HG03196 (cell line): Measurements from ENCODE around the gene OR4D11.
"Not testable (repeated sequence)": the region's sequence is repeated elsewhere in the genome, so short reads cannot be mapped to it uniquely, and the experiment has no call there.

Experiments used
- ATAC-seq: cut with Tn5 transposase; IDR thresholded peaks from one replicate; pipeline ENCODE4 v1.9.1; 2021; ENCODE audit not compliant: unreplicated experiment

Gene OR4D11

DNA sequence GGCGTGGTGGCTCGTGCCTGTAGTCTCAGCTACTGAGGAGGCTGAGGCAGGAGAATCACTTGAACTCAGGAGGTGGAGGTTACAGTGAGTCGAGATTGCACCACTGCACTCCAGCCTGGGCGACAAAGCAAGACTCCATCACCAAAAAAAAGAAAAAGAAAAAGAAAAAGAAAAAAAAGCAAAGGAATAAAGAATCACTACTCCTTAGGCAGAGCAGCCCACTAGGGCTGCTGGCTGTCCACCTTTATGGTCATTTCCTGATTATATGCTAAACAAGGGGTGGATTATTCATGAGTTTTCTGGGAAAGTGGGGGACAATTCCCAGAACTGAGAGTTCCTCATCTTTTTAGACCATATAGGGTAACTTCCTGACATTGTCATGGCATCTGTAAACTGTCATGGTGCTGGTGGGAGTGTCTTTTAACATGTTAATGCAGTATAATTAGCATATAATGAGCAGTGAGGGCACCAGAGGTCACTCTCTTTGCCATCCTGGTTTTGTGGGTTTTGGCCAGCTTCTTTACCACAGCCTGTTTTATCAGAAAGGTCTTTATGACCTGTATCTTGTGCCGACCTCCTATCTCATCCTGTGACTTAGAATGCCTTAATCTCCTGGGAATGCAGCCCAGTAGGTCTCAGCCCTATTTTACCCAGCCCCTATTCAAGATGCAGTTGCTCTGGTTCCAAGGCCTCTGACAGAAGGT, 44.4 kb downstream of the OR4D11 start:
- ATAC-seq: not testable (repeated sequence)

DNA sequence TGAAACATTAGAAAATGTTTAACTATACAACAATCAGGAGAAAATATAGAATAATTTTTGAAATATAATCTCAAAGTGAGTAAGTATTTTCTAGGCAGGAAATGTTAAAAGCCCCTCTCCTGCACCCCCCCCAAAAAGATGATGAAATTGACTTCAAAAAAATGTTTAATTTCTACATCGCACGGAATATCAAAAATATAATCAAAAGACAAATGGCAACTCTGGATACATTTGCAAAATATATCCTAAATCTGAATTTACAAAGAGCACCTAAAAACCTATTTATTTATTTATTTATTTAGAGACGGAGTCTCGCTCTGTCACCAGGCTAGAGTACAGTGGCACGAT, 44.9 kb downstream of the OR4D11 start:
- no peak for ATAC-seq

DNA sequence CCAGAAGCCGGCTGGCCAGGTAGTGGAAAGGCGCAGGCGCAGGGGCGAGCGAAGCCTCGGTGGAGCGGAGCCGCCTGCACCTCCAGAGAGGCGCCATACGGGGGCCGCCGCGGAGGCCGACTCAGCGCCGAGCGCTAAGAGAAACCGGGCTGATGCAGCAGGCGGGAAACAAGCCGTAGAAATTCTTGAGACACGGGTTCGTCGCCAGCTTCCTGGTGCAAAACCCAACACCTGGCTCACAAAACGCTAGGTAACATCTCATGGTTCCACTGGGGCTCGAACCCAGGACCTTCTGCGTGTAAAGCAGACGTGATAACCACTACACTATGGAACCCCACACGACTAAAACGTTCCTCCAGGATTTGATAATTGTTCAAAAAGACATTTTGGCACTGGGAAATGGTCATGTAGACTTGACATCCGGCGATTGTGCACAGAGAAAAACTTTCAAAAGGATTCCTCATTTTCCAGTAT, 47.0 kb downstream of the OR4D11 start:
- peak; percentile 89 for ATAC-seq

DNA sequence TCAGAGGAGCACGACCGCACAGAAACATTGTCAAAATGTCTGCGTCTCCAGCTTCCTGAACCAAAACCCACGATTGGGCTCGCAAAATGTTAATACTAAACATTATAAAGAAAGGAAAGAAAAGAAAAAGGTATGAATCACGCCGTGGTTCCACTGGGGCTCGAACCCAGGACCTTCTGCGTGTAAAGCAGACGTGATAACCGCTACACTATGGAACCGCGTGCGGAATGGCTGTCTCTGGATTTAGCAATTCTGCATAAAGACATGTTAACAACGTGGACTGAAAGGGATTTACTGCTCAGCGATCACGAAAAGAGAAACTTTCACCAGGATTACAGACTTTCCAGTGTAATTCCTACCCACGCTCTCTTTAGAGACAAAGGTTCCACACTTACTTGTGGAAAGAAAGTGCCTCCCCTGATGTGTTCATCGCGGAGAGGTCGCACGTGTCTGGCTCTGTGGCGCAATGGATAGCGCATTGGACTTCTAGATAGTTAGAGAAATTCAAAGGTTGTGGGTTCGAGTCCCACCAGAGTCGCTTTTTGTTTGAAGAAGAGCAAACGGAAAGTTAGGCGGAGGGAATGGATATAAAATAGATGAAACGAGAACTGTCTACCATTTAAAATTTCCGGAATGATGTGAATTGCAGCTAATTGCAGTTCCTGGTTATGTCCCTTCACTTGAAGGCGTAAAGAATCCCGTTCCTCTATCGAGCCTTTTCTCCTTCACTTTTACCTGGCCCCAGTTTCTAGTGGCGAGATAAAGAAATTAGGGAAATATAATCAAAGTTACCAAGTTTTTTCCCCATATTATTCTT, 47.7 kb downstream of the OR4D11 start:
- peak; percentile 43 for ATAC-seq

DNA sequence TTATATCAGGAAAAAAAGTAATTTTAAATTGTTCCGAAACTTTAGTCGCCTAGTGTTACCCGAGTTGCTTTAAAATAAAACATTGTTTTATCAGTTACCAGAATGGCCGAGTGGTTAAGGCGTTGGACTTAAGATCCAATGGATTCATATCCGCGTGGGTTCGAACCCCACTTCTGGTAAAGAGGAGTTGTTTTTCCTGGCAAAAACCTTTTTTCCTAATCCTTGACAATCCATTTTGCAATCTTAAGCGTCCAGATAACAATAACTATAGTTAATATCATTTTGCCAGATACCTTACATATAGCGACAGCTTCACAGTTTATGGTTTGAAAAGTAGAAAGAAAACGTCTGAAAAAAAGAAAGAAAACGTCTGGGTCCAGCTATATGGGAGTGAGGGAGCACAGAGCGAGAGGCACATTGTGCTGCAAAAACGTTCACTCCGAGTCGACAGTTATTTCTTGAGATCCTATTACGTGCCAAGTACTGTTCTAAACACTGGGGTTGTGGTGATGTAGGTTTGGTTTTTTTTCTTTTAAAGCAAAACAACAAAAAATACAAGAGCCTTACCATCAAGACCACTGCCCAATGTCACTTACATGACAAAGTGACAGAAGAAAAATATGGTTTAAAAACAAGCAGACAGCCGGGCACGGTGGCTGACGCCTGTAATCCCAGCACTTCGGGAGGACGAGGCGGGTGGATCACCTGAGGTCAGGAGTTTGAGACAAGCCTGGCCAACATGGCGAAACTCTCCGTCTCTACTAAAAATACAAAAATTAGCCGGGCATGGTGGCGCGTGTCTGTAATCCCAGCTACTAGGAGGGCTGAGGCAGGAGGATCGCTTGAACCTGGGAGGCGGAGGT, 48.5 kb downstream of the OR4D11 start:
- no peak for ATAC-seq

DNA sequence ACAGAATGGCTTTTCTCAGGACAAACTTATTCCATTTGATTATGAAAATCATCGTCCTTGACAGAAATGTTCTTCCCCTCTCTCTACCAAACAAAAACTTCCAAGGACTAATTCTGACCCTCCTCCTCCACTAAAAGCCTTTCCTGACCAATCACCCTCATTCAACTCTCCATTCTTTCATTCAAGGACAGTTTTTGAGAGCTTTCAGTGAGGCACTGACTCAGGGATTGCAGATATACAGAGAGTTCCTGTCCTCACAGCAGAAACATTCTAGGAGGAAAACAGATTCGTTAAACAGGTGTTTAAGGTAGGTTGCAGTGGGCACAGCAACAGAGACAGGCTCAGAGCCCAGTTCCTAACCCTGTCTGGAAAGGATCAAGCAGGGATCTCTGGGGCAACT, 49.5 kb downstream of the OR4D11 start:
- no peak for ATAC-seq

DNA sequence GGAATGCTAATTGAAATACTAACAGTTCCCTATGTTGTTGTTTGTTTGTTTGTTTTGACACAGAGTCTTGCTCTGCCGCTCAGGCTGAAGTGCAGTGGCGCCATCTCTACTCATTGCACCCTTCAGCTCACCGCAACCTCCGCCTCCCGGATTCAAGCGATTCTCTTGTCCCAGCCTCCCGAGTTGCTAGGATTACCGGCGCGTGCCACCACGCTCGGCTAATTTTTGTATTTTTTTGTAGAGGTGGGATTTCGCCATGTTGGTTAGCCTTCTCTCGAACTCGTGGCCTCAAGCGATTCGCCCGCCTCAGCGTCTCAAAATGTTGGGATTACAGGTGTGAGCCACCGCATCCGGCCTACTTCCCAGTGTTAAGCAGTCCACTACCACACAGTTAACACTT, 49.9 kb downstream of the OR4D11 start:
- no peak for ATAC-seq
